Heart right ventricle (tissue), 16 donors: ENCODE measurements around the gene TMEM205. TPM values are rescaled to one million over a fixed set of nuclear protein-coding genes. Genes with fewer than 3 reads are reported as not detected.
"Not testable (repeated sequence)": the region's sequence is repeated elsewhere in the genome, so short reads cannot be mapped to it uniquely, and the experiment has no call there.

Experiments used
- ATAC-seq, 8 donors: fragments of 200-7000 bp; cut with Tn5 transposase; one replicate each; pipeline ENCODE4 v1.9.1; 2020; ENCODE audit warnings: mild to moderate bottlenecking in 8 of 8, moderate library complexity in 8 of 8, moderate number of reproducible peaks in 1 of 8
- DNase-seq, 2 donors: peaks; one replicate each; pipeline ENCODE4 v3.0.0-alpha.2; 2020
- H3K27ac ChIP-seq, 10 donors: fragments of 200-600 bp; sonication (generic) in 2 of 10; one replicate each; pipeline versions ENCODE4 v1.5.0 to v1.8.0; 2020 to 2022; ENCODE audit warnings: mild to moderate bottlenecking in 3 of 10
- H3K27me3 ChIP-seq, 7 donors: fragments of 200-600 bp; one replicate each; pipeline ENCODE4 v1.8.0; 2021 to 2022; ENCODE audit warnings: mild to moderate bottlenecking in 2 of 7
- H3K36me3 ChIP-seq, 9 donors: fragments of 200-600 bp; sonication (generic) in 1 of 9; one replicate each; pipeline versions ENCODE4 v1.5.0 to v1.8.0; 2020 to 2022; ENCODE audit warnings: mild to moderate bottlenecking in 2 of 9
- H3K4me1 ChIP-seq, 9 donors: fragments of 200-600 bp; sonication (generic) in 1 of 9; one replicate each; pipeline versions ENCODE4 v1.5.0 to v1.8.0; 2020 to 2022; ENCODE audit warnings: mild to moderate bottlenecking in 4 of 9
- H3K4me3 ChIP-seq, 10 donors: fragments of 200-600 bp; sonication (generic) in 2 of 10; one replicate each; pipeline versions ENCODE4 v1.5.0 to v1.8.0; 2020 to 2022; ENCODE audit warnings: mild to moderate bottlenecking in 7 of 10, moderate library complexity in 2 of 10
- H3K9me3 ChIP-seq, 11 donors: fragments of 200-600 bp in 10 of 11; sonication (generic) in 2 of 11; one replicate each; pipeline versions ENCODE4 v1.5.0 to v1.8.0; 2013 to 2022; ENCODE audit warnings: mild to moderate bottlenecking in 2 of 11, control low read depth in 1 of 11, moderate library complexity in 1 of 11
- WGBS, 2 donors: extraction: QIAGEN DNeasy Blood & Tissue Kit; methylation state at CpG; one replicate each; pipeline ENCODE4 v1.1.7; 2013; ENCODE audit warnings: inconsistent platforms in 1 of 2; 5-methylcytosine and 5-hydroxymethylcytosine counted together
- intact Hi-C, 10 donors: fragments of 100-400 bp; cut with DNase I; formaldehyde crosslinking; loops; one replicate each; pipeline versions ENCODE4 v1.11.1 to v1.14.2; 2022
- polyA plus RNA-seq, 2 donors: library from polyadenylated mRNA; stranded (reverse); fragments of 200-250 nt; gene quantifications; one replicate each; pipeline ENCODE4 v1.2.3, GENCODE V29; 2013
- total RNA-seq, 10 donors: library from RNA; stranded (reverse); fragmentation: NEBNext Ultra II Directional in 3 of 10; extraction: Animal tissue kit (Norgen Biotek cat#: 25700) in 3 of 10; gene quantifications; one replicate each; pipeline versions ENCODE4 v1.2.1 to v1.2.4, GENCODE V29; 2021 to 2023
- TF ChIP-seq, protein P1 (sequence below), 9 donors: fragments of 200-600 bp; sonication (generic) in 2 of 9; IDR thresholded peaks; one replicate each; pipeline versions ENCODE4 v1.5.0 to v1.8.0; 2021 to 2022; ENCODE audit warnings: antibody characterized with exemption in 9 of 9, mild to moderate bottlenecking in 5 of 9, moderate library complexity in 1 of 9
- donor health status: Arrhythmogenic right ventricular cardiomyopathy.
- donor health status: ischemic (EF 13 %, LVEDD 7.1; RV severe dilation, severe dysfunction).
- donor health status: healthy with polysubstance abuse.
- donor health status: DM: no; HTN: yes; CAD: no.
- donor health status: DM: no; HTN: no; CAD: no.
- donor health status: ischemic (EF 25% LVEDD 6.9; RV normal size, moderate dysfunction).
- donor health status: ischemic (EF 25% LVEDD 5.7; RV mildly dilated, moderate dysfunction).
- donor health status: healthy.
- donor health status: DM: yes; HTN: yes; CAD: no.
- donor health status: Ischemic cardiomyopathy.
- donor health status: ischemic (EF 35%, LVEDD 5.7; RV mildly dilated, moderate dysfunction).
- donor health status: nonischemic (EF 11% LVEDD 7.7; RV severe dilation, severe dysfunction).
- donor health status: DM: yes; HTN: yes; CAD: no.
- donor health status: PGD.
- donor health status: ischemic (EF 29% LVEDD 5.4; RV normal size, mild dysfunction).
- donor health status: nonischemic (EF 23%, LVEDD 6.1; RV moderate dilation, normal function).

The TMEM205 gene
- total and polyA plus RNA-seq, 12 donors = 65.1 to 184 (median 88.8) TPM

DNA sequence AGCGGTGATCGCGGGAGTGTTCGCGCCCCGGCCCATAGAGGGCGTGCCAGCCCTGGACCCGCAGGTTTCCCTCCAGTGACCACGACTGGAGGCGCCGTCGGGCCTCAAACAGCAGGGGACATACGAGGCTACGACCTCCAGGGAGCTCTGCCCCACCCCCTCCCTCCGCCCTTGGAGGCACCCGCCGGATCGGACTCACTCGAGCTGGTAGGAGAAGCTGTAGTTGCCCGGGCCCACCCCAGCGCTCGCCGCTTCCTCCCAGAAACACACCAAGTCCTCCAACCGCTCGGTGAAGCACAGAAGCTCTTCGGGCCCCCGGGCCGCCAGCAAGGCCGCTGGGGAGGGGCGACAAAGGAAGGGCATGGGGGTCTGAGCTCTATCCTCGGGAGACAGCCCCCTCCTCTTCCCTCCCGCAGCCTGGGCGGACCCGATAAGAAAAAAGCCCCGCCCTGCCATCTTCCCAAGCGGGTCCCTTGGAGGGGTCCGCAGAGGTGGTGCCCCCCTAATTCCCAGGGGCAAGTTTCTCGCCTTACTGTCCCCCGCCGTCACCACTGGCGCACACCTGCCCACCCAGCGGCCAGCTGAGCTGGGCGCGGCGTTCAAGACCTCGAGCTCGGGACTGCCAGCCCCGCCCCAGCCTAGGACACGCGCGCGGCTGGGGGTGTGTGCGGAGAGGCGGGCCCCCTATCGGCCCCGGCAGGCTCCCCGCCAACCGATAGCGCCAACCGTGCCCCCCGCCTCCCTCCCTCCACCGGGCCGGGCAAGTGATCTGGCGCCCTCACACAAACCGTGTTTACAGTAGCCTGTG lies 37.0 kb upstream of the TMEM205 start:
- 1 to 2% methylated on average over 65 of the region's 65 CpGs for WGBS, 2 donors
- Histone ChIP-seq H3K4me3 (peak overlapping the region; percentile 41 to 63 (median 56)), H3K9me3 (no peaks in the 10 kb centered on the region), H3K4me1 (peaks cover 17 to 58% (median 35%) of the 10 kb centered on the region in 9 donors), H3K27ac (peak overlapping the region in 2 of 10 donors; percentile 46 to 67), H3K36me3 (peaks cover 0 to 8% (median 0%) of the 10 kb centered on the region in 9 donors), H3K27me3 (peaks cover 0 to 24% (median 9%) of the 10 kb centered on the region in 7 donors)
- ATAC-seq (peak in 3 of 8 donors; percentile 4 to 25 (median 18)), DNase-seq (peak; percentile 45 to 58)
- TF ChIP-seq, protein P1, sequence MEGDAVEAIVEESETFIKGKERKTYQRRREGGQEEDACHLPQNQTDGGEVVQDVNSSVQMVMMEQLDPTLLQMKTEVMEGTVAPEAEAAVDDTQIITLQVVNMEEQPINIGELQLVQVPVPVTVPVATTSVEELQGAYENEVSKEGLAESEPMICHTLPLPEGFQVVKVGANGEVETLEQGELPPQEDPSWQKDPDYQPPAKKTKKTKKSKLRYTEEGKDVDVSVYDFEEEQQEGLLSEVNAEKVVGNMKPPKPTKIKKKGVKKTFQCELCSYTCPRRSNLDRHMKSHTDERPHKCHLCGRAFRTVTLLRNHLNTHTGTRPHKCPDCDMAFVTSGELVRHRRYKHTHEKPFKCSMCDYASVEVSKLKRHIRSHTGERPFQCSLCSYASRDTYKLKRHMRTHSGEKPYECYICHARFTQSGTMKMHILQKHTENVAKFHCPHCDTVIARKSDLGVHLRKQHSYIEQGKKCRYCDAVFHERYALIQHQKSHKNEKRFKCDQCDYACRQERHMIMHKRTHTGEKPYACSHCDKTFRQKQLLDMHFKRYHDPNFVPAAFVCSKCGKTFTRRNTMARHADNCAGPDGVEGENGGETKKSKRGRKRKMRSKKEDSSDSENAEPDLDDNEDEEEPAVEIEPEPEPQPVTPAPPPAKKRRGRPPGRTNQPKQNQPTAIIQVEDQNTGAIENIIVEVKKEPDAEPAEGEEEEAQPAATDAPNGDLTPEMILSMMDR (IDR thresholded peaks at IDR 0.05) = peak; percentile 37 to 80 (median 64)
- intact Hi-C loops = loop anchor here in 8 of 10 donors (5.0 to 10.0 kb wide), 6 partner anchors 39 to 99 kb away; partner anchors contain the start of genes ODAD3 (in 6 of the 8), PRKCSH (in 6 of the 8), ELAVL3 (in 1 of the 8) and TSPAN16 (in 1 of the 8)

GRCh38 chr19:11380653-11381537 lies 34.8 kb upstream of the TMEM205 start:
- TF ChIP-seq, protein P1 (IDR thresholded peaks at IDR 0.05) = peak; percentile 60 to 89 (median 77)
- peaks cover 0 to 13% (median 0%) of the 10 kb centered on the region in 9 donors for H3K36me3 ChIP-seq
- peak; percentile 88 to 94 (median 92) for ATAC-seq
- H3K27me3 ChIP-seq = peaks cover 0 to 24% (median 9%) of the 10 kb centered on the region in 7 donors
- H3K9me3 ChIP-seq = no peaks in the 10 kb centered on the region
- DNase-seq = peak; percentile 93 to 97
- 2 to 3% methylated on average over 54 of the region's 54 CpGs for whole genome bisulfite sequencing, 2 donors
- intact Hi-C loops = loop anchor here in 8 of 10 donors (1.0 to 10.0 kb wide), 7 partner anchors 41 to 101 kb away; partner anchors contain the start of genes ODAD3 (in 6 of the 8), PRKCSH (in 6 of the 8), ELAVL3 (in 1 of the 8) and RAB3D (in 1 of the 8)
- peak overlapping the region; percentile 36 to 87 (median 65) for H3K4me3 ChIP-seq
- peaks cover 20 to 71% (median 52%) of the 10 kb centered on the region in 9 donors for H3K4me1 ChIP-seq
- peak overlapping the region; percentile 47 to 87 (median 80) for H3K27ac ChIP-seq

- intact Hi-C loops = loop anchor here in 8 of 10 donors (5.0 to 10.0 kb wide), 9 partner anchors 42 to 215 kb away; partner anchors contain the start of genes ODAD3 (in 6 of the 8), PRKCSH (in 6 of the 8), TSPAN16 (in 2 of the 8) and ELAVL3 (in 1 of the 8)
These were observed 33.8 kb upstream of the TMEM205 start for GRCh38 chr19:11379857-11380350.

GRCh38 chr19:11379269-11379845 lies 33.3 kb upstream of the TMEM205 start:
- intact Hi-C loops = loop anchor here in 3 of 10 donors (5.0 to 10.0 kb wide), 4 partner anchors 68 to 215 kb away; partner anchors contain the start of genes TSPAN16 (in 1 of the 3) and ZNF627 (in 1 of the 3)
- 91% methylated on average over 14 of the region's 14 CpGs for WGBS, 2 donors

More at GRCh38 chr19:11379857-11380350, 33.8 kb upstream of the TMEM205 start:
- no peak for ATAC-seq
- 93 to 98% methylated on average over 7 of the region's 7 CpGs for WGBS, 2 donors
- peaks cover 0 to 24% (median 9%) of the 10 kb centered on the region in 7 donors for H3K27me3 ChIP-seq
- TF ChIP-seq, protein P1 (IDR thresholded peaks at IDR 0.05) = no peak
- H3K27ac ChIP-seq = peak overlapping the region in 3 of 10 donors; percentile 65 to 86 (median 81)
- H3K4me3 ChIP-seq = peak overlapping the region in 3 of 10 donors; percentile 59 to 87 (median 65)
- no peak for DNase-seq
- H3K4me1 ChIP-seq = peaks cover 20 to 79% (median 59%) of the 10 kb centered on the region in 9 donors
- H3K36me3 ChIP-seq = peaks cover 0 to 13% (median 0%) of the 10 kb centered on the region in 9 donors
- H3K9me3 ChIP-seq = no peaks in the 10 kb centered on the region

More at GRCh38 chr19:11379269-11379845, 33.3 kb upstream of the TMEM205 start:
- peaks cover 0 to 24% (median 9%) of the 10 kb centered on the region in 7 donors for H3K27me3 ChIP-seq
- H3K36me3 ChIP-seq = peaks cover 0 to 13% (median 0%) of the 10 kb centered on the region in 9 donors
- H3K4me3 ChIP-seq, H3K9me3 ChIP-seq, ATAC-seq, H3K27ac ChIP-seq, DNase-seq: not testable (repeated sequence)
- H3K4me1 ChIP-seq = peaks cover 20 to 78% (median 58%) of the 10 kb centered on the region in 9 donors
